Measurements from ENCODE around the gene CENPX. TPM values are rescaled to one million over a fixed set of nuclear protein-coding genes. Genes with fewer than 3 reads are reported as not detected.
"Not testable (repeated sequence)": the region's sequence is repeated elsewhere in the genome, so short reads cannot be mapped to it uniquely, and the experiment has no call there.

CENPX gene
- polyA plus RNA-seq, 2 donors: 86.8 to 117 TPM

DNA sequence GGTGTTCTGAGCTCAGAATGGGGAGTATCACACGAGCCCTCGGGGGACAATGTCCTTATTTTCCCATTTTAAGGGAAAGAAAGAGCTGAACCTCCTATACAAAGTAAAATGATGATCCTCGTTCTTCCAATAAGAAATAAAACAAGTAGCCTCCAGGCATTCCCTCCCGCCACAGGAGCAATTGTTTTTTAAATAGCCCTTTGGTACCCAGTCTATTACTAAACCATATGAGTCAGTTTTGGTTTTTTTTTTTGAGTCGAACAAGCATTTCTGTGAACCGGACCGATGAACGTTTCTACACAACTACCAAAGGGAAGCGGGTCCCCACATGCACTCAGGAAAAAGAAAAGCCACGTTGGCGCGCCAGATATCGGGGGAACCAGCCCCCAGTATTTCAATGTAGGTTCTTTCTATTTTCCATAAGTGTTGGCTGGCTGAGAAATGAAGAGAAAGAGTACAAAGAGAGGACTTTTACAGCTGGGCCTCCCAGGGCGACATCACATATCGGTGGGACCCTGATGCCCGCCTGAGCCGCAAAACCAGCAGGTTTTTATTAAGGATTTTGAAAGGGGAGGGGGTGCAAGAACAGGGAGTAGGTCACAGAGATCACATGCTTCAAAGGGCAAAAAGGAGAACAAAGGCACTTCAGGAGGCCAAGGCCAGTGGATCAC lies 18.6 kb upstream of the CENPX start:
- no peaks in the 10 kb centered on the region for H3K27me3 ChIP-seq (ENCODE audit: control insufficient read depth in 1 of 2, insufficient read depth in 2 of 2, low read length in 2 of 2)

GRCh38 chr17:82039695-82040299 lies 17.1 kb upstream of the CENPX start:
- Histone ChIP-seq H3K27ac (ENCODE audit: low read depth in 2 of 2, low read length in 1 of 2) (no peak overlapping the region), H3K9me3 (ENCODE audit: control insufficient read depth in 2 of 2, insufficient read depth in 1 of 2, low read depth in 1 of 2, low read length in 1 of 2) (peaks cover 0 to 5% of the 10 kb centered on the region in 2 donors), H3K4me3 (ENCODE audit: low read depth in 1 of 2, low read length in 2 of 2) (no peak overlapping the region), H3K36me3 (ENCODE audit: control insufficient read depth in 2 of 2, insufficient read depth in 2 of 2, low read length in 1 of 2) (peaks cover 3 to 5% of the 10 kb centered on the region in 2 donors), H3K4me1 (ENCODE audit: control insufficient read depth in 2 of 2, insufficient read depth in 2 of 2, low read length in 1 of 2) (peaks cover 10 to 16% of the 10 kb centered on the region in 2 donors), H3K27me3 (ENCODE audit: control insufficient read depth in 1 of 2, insufficient read depth in 2 of 2, low read length in 2 of 2) (no peaks in the 10 kb centered on the region)
- WGBS, 2 donors: 85 to 93% methylated on average over 8 of the region's 8 CpGs

More for the DNA sequence above, 18.6 kb upstream of the CENPX start:
- no peak overlapping the region for H3K27ac ChIP-seq (ENCODE audit: low read depth in 2 of 2, low read length in 1 of 2)
- H3K9me3 ChIP-seq (ENCODE audit: control insufficient read depth in 2 of 2, insufficient read depth in 1 of 2, low read depth in 1 of 2, low read length in 1 of 2): peaks cover 0 to 5% of the 10 kb centered on the region in 2 donors
- 64 to 72% methylated on average over 17 of the region's 17 CpGs for WGBS, 2 donors
- H3K4me1 ChIP-seq (ENCODE audit: control insufficient read depth in 2 of 2, insufficient read depth in 2 of 2, low read length in 1 of 2): peaks cover 5 to 10% of the 10 kb centered on the region in 2 donors
- no peak overlapping the region for H3K4me3 ChIP-seq (ENCODE audit: low read depth in 1 of 2, low read length in 2 of 2)
- H3K36me3 ChIP-seq (ENCODE audit: control insufficient read depth in 2 of 2, insufficient read depth in 2 of 2, low read length in 1 of 2): peaks cover 0 to 2% of the 10 kb centered on the region in 2 donors

GRCh38 chr17:82038796-82039409 lies 16.2 kb upstream of the CENPX start:
- H3K4me3 ChIP-seq (ENCODE audit: low read depth in 1 of 2, low read length in 2 of 2); H3K27ac ChIP-seq (ENCODE audit: low read depth in 2 of 2, low read length in 1 of 2); H3K27me3 ChIP-seq (ENCODE audit: control insufficient read depth in 1 of 2, insufficient read depth in 2 of 2, low read length in 2 of 2); H3K36me3 ChIP-seq (ENCODE audit: control insufficient read depth in 2 of 2, insufficient read depth in 2 of 2, low read length in 1 of 2); H3K9me3 ChIP-seq (ENCODE audit: control insufficient read depth in 2 of 2, insufficient read depth in 1 of 2, low read depth in 1 of 2, low read length in 1 of 2): not testable (repeated sequence)
- WGBS, 2 donors: 86 to 90% methylated on average over 16 of the region's 16 CpGs
- H3K4me1 ChIP-seq (ENCODE audit: control insufficient read depth in 2 of 2, insufficient read depth in 2 of 2, low read length in 1 of 2): peaks cover 10 to 16% of the 10 kb centered on the region in 2 donors

- peak overlapping the region; percentile 91 to 93 for H3K27ac ChIP-seq (ENCODE audit: low read depth in 2 of 2, low read length in 1 of 2)
- peaks cover 3 to 5% of the 10 kb centered on the region in 2 donors for H3K36me3 ChIP-seq (ENCODE audit: control insufficient read depth in 2 of 2, insufficient read depth in 2 of 2, low read length in 1 of 2)
- no peaks in the 10 kb centered on the region for H3K27me3 ChIP-seq (ENCODE audit: control insufficient read depth in 1 of 2, insufficient read depth in 2 of 2, low read length in 2 of 2)
- H3K9me3 ChIP-seq (ENCODE audit: control insufficient read depth in 2 of 2, insufficient read depth in 1 of 2, low read depth in 1 of 2, low read length in 1 of 2): peaks cover 0 to 5% of the 10 kb centered on the region in 2 donors
- 4 to 6% methylated on average over 10 of the region's 10 CpGs for WGBS, 2 donors
- H3K4me1 ChIP-seq (ENCODE audit: control insufficient read depth in 2 of 2, insufficient read depth in 2 of 2, low read length in 1 of 2): peaks cover 10 to 16% of the 10 kb centered on the region in 2 donors
- H3K4me3 ChIP-seq (ENCODE audit: low read depth in 1 of 2, low read length in 2 of 2): peak overlapping the region; percentile 48 to 61
Measured at GRCh38 chr17:82037889-82038195, 15.2 kb upstream of the CENPX start.

GRCh38 chr17:82037092-82037888 lies 14.6 kb upstream of the CENPX start, which contains the start of gene DCXR:
DCXR (minus strand) TSS chr17:82037697; CDS start chr17:82037682, 15 bp downstream.
- peak within 1 kb of the TSS; percentile 91 to 93 for H3K27ac ChIP-seq (ENCODE audit: low read depth in 2 of 2, low read length in 1 of 2)
- peak within 1 kb of the TSS; percentile 48 to 61 for H3K4me3 ChIP-seq (ENCODE audit: low read depth in 1 of 2, low read length in 2 of 2)
- H3K4me1 ChIP-seq (ENCODE audit: control insufficient read depth in 2 of 2, insufficient read depth in 2 of 2, low read length in 1 of 2): peaks cover 10 to 13% of the 10 kb centered on the region in 2 donors
- WGBS, 2 donors: 0 to 1% methylated on average over 71 to 92 of the region's 92 CpGs
- H3K36me3 ChIP-seq (ENCODE audit: control insufficient read depth in 2 of 2, insufficient read depth in 2 of 2, low read length in 1 of 2): peaks cover 3% of the 10 kb centered on the region in 2 donors
- no peaks in the 10 kb centered on the region for H3K27me3 ChIP-seq (ENCODE audit: control insufficient read depth in 1 of 2, insufficient read depth in 2 of 2, low read length in 2 of 2)
- no peaks in the 10 kb centered on the region for H3K9me3 ChIP-seq (ENCODE audit: control insufficient read depth in 2 of 2, insufficient read depth in 1 of 2, low read depth in 1 of 2, low read length in 1 of 2)

- Histone ChIP-seq H3K27me3 (ENCODE audit: control insufficient read depth in 1 of 2, insufficient read depth in 2 of 2, low read length in 2 of 2) (no peaks in the 10 kb centered on the region), H3K4me3 (ENCODE audit: low read depth in 1 of 2, low read length in 2 of 2) (peak overlapping the region; percentile 48 to 61), H3K9me3 (ENCODE audit: control insufficient read depth in 2 of 2, insufficient read depth in 1 of 2, low read depth in 1 of 2, low read length in 1 of 2) (no peaks in the 10 kb centered on the region), H3K36me3 (ENCODE audit: control insufficient read depth in 2 of 2, insufficient read depth in 2 of 2, low read length in 1 of 2) (peaks cover 3% of the 10 kb centered on the region in 2 donors), H3K27ac (ENCODE audit: low read depth in 2 of 2, low read length in 1 of 2) (peak overlapping the region; percentile 91 to 93), H3K4me1 (ENCODE audit: control insufficient read depth in 2 of 2, insufficient read depth in 2 of 2, low read length in 1 of 2) (peaks cover 13 to 18% of the 10 kb centered on the region in 2 donors)
- 18 to 29% methylated on average over 21 to 23 of the region's 23 CpGs for whole genome bisulfite sequencing, 2 donors
Measured at GRCh38 chr17:82036634-82037091, 14.0 kb upstream of the CENPX start.

- Histone ChIP-seq H3K4me1 (ENCODE audit: control insufficient read depth in 2 of 2, insufficient read depth in 2 of 2, low read length in 1 of 2) (peaks cover 13 to 18% of the 10 kb centered on the region in 2 donors), H3K4me3 (ENCODE audit: low read depth in 1 of 2, low read length in 2 of 2) (peak overlapping the region; percentile 48 to 61), H3K36me3 (ENCODE audit: control insufficient read depth in 2 of 2, insufficient read depth in 2 of 2, low read length in 1 of 2) (peaks cover 3% of the 10 kb centered on the region in 2 donors), H3K27ac (ENCODE audit: low read depth in 2 of 2, low read length in 1 of 2) (no peak overlapping the region), H3K27me3 (ENCODE audit: control insufficient read depth in 1 of 2, insufficient read depth in 2 of 2, low read length in 2 of 2) (no peaks in the 10 kb centered on the region), H3K9me3 (ENCODE audit: control insufficient read depth in 2 of 2, insufficient read depth in 1 of 2, low read depth in 1 of 2, low read length in 1 of 2) (no peaks in the 10 kb centered on the region)
- WGBS, 2 donors: 80 to 81% methylated on average over 20 of the region's 20 CpGs
Measured at GRCh38 chr17:82035956-82036633, 13.4 kb upstream of the CENPX start.

DNA sequence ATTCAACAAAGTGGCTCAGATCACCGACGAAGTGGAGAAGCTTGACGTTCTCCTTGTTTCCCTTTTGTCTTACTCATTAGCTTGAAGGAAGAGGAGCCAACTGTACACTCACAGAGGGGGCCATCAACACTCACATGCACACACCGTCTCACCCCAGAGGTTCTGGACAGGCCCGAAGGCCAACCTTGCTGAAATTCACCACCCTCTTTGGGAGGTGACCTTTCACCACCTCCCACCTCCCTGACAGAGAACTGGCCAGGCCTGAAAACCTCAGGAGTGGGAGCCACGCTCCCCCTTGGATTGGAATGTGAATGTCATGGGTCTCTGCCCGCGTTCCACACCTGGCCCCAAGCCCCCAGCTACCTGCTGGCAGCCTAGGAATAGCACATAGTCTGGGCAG lies 12.8 kb upstream of the CENPX start:
- WGBS, 2 donors: 93% methylated on average over 8 of the region's 8 CpGs
- no peaks in the 10 kb centered on the region for H3K27me3 ChIP-seq (ENCODE audit: control insufficient read depth in 1 of 2, insufficient read depth in 2 of 2, low read length in 2 of 2)
- no peak overlapping the region for H3K4me3 ChIP-seq (ENCODE audit: low read depth in 1 of 2, low read length in 2 of 2)
- peaks cover 3% of the 10 kb centered on the region in 2 donors for H3K36me3 ChIP-seq (ENCODE audit: control insufficient read depth in 2 of 2, insufficient read depth in 2 of 2, low read length in 1 of 2)
- no peak overlapping the region for H3K27ac ChIP-seq (ENCODE audit: low read depth in 2 of 2, low read length in 1 of 2)
- H3K9me3 ChIP-seq (ENCODE audit: control insufficient read depth in 2 of 2, insufficient read depth in 1 of 2, low read depth in 1 of 2, low read length in 1 of 2): no peaks in the 10 kb centered on the region
- peaks cover 13 to 18% of the 10 kb centered on the region in 2 donors for H3K4me1 ChIP-seq (ENCODE audit: control insufficient read depth in 2 of 2, insufficient read depth in 2 of 2, low read length in 1 of 2)
